Activated B cell treated with CpG ODN at 0.5 μM for 24 hours (primary cell): ENCODE results near the gene SAC3D1. TPM values are rescaled to one million over a fixed set of nuclear protein-coding genes. Genes with fewer than 3 reads are reported as not detected.

Experiments
- ATAC-seq: fragments of 200-7000 bp; cut with Tn5 transposase; one replicate; pipeline ENCODE4 v1.10.0; 2021; ENCODE audit warnings: low read depth, mild to moderate bottlenecking, moderate library complexity
- CTCF ChIA-PET: fragments of 350-600 bp; sonication (Branson Sonifier 250); formaldehyde crosslinking; loops from one replicate; lab custom pipeline; 2021; ENCODE audit warnings: antibody characterized with exemption; lab: Charles Lee
- POLR2A ChIA-PET: fragments of 350-600 bp; sonication (Branson Sonifier 250); formaldehyde crosslinking; loops from one replicate; lab custom pipeline; 2021; ENCODE audit warnings: antibody characterized with exemption; lab: Charles Lee
- DNase-seq: peaks from one replicate; pipeline ENCODE4 v3.0.0; 2022
- H3K27ac Mint-ChIP-seq: one replicate; pipeline ENCODE4 v1.8.0; 2020; ENCODE audit warnings: mixed read lengths
- H3K27me3 Mint-ChIP-seq: one replicate; pipeline ENCODE4 v1.8.0; 2021; ENCODE audit warnings: mixed read lengths
- H3K36me3 Mint-ChIP-seq: one replicate; pipeline ENCODE4 v1.8.0; 2021; ENCODE audit warnings: low read depth, mixed read lengths
- H3K4me1 Mint-ChIP-seq: one replicate; pipeline ENCODE4 v1.8.0; 2021; ENCODE audit warnings: mixed read lengths
- H3K4me3 Mint-ChIP-seq: one replicate; pipeline ENCODE4 v1.8.0; 2020; ENCODE audit warnings: mild to moderate bottlenecking, mixed read lengths
- H3K9me3 Mint-ChIP-seq: one replicate; pipeline ENCODE4 v1.8.0; 2020; ENCODE audit warnings: mixed read lengths
- intact Hi-C: fragments of 100-400 bp; cut with micrococcal nuclease; formaldehyde crosslinking; loops from one replicate; pipeline ENCODE4 v1.15.1; 2024
- total RNA-seq: library from RNA; stranded (reverse); gene quantifications from 2 replicates; pipeline ENCODE4 v1.2.3, GENCODE V29; 2022
- TF ChIP-seq, protein P1 (sequence below): fragments of 200-600 bp; IDR thresholded peaks from one replicate; pipeline ENCODE4 v1.8.0; 2022; ENCODE audit warnings: antibody characterized with exemption, mild to moderate bottlenecking

Gene SAC3D1
- total RNA-seq, 1 donor from 2014 or later, result 3.8 TPM

DNA sequence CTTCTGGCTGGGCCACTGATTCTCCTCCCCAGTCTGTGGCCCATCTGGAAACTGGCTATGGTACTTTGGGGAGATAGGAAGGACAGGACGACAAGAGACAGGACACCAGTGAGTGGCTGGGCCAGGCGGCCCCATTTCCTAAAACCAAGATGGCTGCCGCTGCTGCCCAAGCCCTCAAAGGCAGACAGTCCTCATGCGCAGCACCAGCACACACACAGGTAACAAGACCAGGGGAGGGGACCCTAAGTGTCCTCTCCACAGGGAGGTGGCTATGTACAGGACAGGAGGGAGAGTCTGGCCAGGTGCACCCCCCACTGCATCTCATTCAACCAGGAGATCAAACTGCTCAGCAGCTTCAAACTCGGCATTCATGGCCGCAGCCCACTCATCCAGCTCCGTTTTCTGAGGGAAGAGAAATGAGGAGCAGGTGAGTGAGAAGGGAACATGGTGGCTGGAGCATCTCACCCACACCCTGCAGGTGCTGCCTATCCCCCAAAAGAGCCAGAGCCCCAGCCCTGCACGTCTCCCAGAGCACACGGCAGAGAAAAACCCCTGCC, 37.9 kb downstream of the SAC3D1 start:
- Mint-ChIP-seq H3K27ac (peak overlapping the region; percentile 41), H3K4me3 (no peak overlapping the region), H3K36me3 (peaks cover 1% of the 10 kb centered on the region), H3K9me3 (no peaks in the 10 kb centered on the region), H3K27me3 (no peaks in the 10 kb centered on the region), H3K4me1 (peaks cover 14% of the 10 kb centered on the region)
- no peak for ATAC-seq
- DNase-seq, result no peak
- TF ChIP-seq, protein P1, sequence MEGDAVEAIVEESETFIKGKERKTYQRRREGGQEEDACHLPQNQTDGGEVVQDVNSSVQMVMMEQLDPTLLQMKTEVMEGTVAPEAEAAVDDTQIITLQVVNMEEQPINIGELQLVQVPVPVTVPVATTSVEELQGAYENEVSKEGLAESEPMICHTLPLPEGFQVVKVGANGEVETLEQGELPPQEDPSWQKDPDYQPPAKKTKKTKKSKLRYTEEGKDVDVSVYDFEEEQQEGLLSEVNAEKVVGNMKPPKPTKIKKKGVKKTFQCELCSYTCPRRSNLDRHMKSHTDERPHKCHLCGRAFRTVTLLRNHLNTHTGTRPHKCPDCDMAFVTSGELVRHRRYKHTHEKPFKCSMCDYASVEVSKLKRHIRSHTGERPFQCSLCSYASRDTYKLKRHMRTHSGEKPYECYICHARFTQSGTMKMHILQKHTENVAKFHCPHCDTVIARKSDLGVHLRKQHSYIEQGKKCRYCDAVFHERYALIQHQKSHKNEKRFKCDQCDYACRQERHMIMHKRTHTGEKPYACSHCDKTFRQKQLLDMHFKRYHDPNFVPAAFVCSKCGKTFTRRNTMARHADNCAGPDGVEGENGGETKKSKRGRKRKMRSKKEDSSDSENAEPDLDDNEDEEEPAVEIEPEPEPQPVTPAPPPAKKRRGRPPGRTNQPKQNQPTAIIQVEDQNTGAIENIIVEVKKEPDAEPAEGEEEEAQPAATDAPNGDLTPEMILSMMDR, result no peak
- intact Hi-C loops, result loop anchor here (1.0 kb wide), 3 partner anchors 52 to 232 kb away; partner anchors contain the start of gene SNX15
- CTCF ChIA-PET, result interaction anchor here (1.4 to 1.9 kb wide), 2 partner anchors 64 to 231 kb away, joined by 3 to 6 read pairs; partner anchors contain the start of gene ARL2
- POLR2A ChIA-PET, result interaction anchor here (0.6 to 1.0 kb wide), 4 partner anchors 14 to 43 kb away, joined by 3 to 7 read pairs (median 6); partner anchors contain the start of genes FAU, VPS51 and ZNHIT2

DNA sequence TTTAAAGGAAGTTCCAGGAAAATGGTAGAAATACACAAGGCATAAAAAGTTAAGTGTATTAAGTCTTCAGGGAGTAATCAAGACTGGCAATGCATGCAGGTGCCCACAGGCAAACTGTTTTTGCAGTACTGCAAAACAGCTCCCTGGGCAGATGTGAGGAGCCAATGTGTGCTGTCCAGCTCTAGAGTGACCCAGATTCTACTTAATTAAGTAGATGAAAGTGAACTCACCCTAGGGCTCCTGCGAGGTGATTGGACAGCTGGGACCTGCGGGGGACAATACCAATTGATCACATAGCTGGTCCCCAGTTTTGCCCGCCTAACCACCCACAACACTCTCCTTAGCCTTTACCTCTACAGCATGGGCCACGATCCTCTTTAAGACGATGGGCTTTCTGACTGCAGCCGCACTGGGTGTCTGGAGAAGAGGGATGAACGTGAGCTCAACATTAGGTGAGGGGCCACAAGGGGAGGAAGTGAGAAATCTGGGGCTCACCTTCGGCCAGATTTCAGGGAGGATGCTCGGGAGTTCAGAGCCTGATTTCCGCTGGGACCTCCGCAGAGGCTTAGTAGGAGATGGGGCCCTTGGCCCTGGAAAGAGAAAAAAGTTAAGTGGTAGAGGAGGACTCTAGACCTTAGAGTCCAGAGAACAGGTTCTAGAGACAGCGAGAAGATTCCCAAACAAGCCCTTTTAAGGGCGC, 42.3 kb downstream of the SAC3D1 start:
- POLR2A ChIA-PET, result interaction anchor here (0.6 to 2.2 kb wide), 5 partner anchors 9 to 58 kb away, joined by 3 to 7 read pairs (median 4); partner anchors contain the start of genes SYVN1 and VPS51
- DNase-seq (no peak), ATAC-seq (no peak)
- Mint-ChIP-seq H3K9me3 (no peaks in the 10 kb centered on the region), H3K27ac (peak overlapping the region; percentile 94), H3K27me3 (no peaks in the 10 kb centered on the region), H3K36me3 (peaks cover 37% of the 10 kb centered on the region), H3K4me3 (peak overlapping the region; percentile 93), H3K4me1 (peaks cover 30% of the 10 kb centered on the region)
- intact Hi-C loops, result no loop called here
- CTCF ChIA-PET, result interaction anchor here (0.6 to 1.7 kb wide), 2 partner anchors 69 to 892 kb away, joined by 3 read pairs; partner anchors contain the start of gene ARL2
- TF ChIP-seq, protein P1, result no peak

DNA sequence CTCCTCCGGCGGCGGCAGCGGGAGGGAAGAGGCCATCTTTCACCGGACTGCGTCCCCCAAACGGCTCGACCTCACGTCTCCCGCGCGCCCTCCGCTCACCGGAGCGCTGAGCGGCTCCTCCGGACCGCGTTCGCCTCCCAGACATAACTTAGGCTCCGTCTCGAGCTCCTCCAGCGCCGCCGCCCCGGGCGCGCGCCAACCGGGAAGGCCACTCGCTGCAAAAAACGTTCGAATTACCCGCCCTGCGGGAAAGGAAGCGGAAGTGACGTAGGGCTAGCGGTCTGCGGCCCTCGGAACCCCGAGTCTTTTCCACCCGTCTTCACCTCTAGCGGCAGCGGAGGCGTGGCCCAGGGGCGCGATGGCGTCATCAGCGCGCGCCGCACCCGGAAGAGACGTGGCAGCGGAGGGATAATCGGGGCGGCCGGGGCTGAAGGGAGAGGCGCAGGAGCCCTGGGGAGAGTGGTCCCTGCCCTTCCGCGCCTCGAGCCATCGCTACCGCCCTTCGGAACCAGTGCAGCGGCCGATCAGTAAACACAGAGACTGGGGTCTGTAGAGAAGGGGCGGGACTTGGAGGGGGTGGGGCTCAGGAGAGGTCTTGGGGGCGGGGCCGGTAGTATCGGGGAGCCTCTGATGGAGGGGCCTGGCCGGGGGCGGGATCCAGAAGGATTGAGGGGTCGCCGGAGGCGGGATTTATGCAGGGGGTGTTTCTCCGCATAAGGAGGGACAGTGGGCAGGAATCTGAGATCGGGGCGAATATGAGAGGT, 43.0 kb downstream of the SAC3D1 start, which contains the start of the genes CDCA5 and ZFPL1:
TSS of gene CDCA5 (minus strand) at position 207 of the 764 bp plus-strand sequence. CDS start at position 145, 62 bp downstream.
TSS of gene ZFPL1 (plus strand) at position 389 of the 764 bp plus-strand sequence. CDS start 477 bp downstream, outside the sequence.
- TF ChIP-seq, protein P1, result no peak
- intact Hi-C loops, result loop anchor here (1.0 to 2.0 kb wide), 8 partner anchors 12 to 167 kb away; partner anchors contain the start of genes ARL2, ATG2A, FAU and MRPL49
- Mint-ChIP-seq H3K27me3 (no peaks in the 10 kb centered on the region), H3K27ac (peak within 1 kb of the TSS; percentile 94), H3K9me3 (no peaks in the 10 kb centered on the region), H3K4me3 (peak within 1 kb of the TSS; percentile 93), H3K4me1 (peaks cover 25% of the 10 kb centered on the region), H3K36me3 (peaks cover 45% of the 10 kb centered on the region)
- ChIA-PET POLR2A (interaction anchor here (0.6 to 2.2 kb wide), 4 partner anchors 8 to 50 kb away, joined by 3 to 7 read pairs (median 5); partner anchors contain the start of genes SYVN1 and VPS51), CTCF (interaction anchor here (0.6 to 1.7 kb wide), 2 partner anchors 70 to 893 kb away, joined by 3 read pairs; partner anchors contain the start of gene ARL2)
- DNase-seq (peak; percentile 97), ATAC-seq (peak; percentile 92)

DNA sequence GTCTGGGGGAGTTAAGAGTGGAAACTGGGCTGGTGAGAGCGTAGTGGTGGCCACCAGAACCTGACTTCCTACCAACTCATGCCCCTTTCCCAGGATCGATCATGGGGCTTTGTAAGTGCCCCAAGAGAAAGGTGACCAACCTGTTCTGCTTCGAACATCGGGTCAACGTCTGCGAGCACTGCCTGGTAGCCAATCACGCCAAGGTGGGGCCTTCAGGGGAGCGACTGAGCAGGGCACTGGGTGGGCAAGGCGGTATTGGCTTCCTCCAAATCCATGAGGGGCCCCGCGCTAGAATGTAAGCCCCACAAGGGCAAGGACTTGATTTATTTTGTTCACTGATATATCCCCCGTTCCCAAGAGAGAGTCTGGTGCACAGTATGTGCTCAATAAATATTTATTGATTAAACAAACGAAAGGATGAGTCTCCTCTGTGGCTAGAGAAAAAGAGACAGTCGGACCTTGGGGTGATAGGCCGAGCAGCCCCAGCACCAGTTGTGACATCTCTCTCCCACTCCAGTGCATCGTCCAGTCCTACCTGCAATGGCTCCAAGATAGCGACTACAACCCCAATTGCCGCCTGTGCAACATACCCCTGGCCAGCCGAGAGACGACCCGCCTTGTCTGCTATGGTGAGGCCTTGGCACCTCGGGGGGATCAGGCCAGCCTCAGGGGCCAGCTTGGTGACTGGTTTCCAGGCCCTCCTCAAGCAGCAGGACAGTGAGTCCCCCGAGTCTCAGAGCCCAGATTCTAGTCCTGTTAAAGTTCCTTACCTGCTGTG, 43.8 kb downstream of the SAC3D1 start:
- CTCF ChIA-PET, result interaction anchor here (1.4 to 1.7 kb wide), 2 partner anchors 37 to 71 kb away, joined by 3 to 5 read pairs; partner anchors contain the start of genes ARL2, FAU and MRPL49
- Mint-ChIP-seq H3K4me3 (peak overlapping the region; percentile 93), H3K27me3 (no peaks in the 10 kb centered on the region), H3K36me3 (peaks cover 52% of the 10 kb centered on the region), H3K27ac (peak overlapping the region; percentile 94), H3K9me3 (no peaks in the 10 kb centered on the region), H3K4me1 (peaks cover 25% of the 10 kb centered on the region)
- ATAC-seq (no peak), DNase-seq (no peak)
- intact Hi-C loops, result loop anchor here (1.0 to 2.0 kb wide), 8 partner anchors 12 to 168 kb away; partner anchors contain the start of genes ARL2, ATG2A, FAU and MRPL49
- TF ChIP-seq, protein P1, result no peak
- POLR2A ChIA-PET, result interaction anchor here (0.9 kb wide), 1 partner anchor 51 kb away, joined by 3 read pairs; no protein-coding TSS in a partner anchor
